ENCODE data around the gene GRN.
A peak's percentile ranks its signal among the peaks of the same experiment; 100 is the strongest.

GRN gene

GRCh38 chr17:44344939-44345453, at the start of gene GRN:
Gene GRN, plus strand, starts transcription at chr17:44345302. Its CDS starts 3,863 bp downstream, at chr17:44349165.
- DNase-seq (ENCODE audit: low spot score): peak; percentile 97

- DNase-seq (ENCODE audit: low spot score): no peak
Measured at GRCh38 chr17:44297975-44298374, 47.1 kb upstream of the GRN start.

DNA sequence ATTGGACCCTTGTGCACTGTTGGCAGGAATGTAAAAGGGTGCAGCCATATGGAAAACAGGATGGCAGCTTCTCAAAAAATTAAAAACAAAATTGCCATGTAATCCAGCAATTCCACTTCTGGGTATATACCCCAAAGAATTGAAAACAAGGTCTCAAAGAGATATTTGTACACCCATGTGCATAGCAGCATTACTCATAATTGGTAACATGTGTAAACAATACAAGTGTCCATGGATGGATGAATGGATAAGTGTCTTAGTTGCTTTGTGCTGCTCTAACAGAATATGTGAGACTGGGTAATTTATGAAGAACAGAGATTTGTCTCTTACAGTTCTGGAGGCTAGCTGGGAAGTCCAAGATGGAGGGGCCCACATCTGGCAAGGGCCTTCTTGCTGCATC, 40.5 kb upstream of the GRN start:
- no peak for DNase-seq (ENCODE audit: low spot score)

DNA sequence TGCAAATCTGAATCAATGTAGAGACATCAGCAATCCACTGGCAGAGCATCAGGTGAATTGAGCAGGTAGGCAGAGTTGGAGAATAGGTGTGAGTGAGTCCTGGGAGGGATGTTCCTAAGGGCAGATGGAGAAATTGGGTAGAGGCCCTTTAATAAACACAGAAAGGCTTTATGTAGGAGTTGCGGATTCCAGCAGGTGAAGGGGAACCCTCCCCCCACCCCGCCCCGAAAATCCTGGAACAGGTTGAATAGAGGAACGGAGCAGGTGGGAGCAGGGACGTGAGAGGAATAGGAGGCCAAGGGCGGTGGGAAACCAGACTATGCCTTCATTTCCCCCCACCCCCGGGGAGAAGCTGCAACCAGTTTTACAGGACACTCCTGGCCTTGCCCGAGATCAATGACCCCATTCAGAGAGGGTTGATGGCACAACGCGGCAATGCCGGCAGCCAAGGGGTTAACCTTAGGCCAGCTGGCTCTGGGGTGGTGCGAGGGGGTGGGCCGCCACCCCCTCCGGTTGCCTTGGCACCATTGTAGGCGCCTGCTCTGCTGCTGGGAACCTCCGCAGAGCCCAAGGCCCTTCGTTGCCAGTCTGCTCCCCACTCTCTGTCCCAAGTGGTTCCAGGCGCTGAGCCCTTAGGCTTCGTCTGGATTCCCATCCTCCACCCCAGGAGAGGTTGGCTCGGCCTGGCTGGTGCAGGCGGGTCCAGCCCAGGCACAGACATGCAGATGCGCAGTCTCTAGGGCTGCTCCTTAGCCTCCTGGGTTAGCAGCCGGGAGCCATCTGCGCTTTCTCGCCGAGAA, 37.5 kb upstream of the GRN start:
- peak; percentile 67 for DNase-seq (ENCODE audit: low spot score)

DNA sequence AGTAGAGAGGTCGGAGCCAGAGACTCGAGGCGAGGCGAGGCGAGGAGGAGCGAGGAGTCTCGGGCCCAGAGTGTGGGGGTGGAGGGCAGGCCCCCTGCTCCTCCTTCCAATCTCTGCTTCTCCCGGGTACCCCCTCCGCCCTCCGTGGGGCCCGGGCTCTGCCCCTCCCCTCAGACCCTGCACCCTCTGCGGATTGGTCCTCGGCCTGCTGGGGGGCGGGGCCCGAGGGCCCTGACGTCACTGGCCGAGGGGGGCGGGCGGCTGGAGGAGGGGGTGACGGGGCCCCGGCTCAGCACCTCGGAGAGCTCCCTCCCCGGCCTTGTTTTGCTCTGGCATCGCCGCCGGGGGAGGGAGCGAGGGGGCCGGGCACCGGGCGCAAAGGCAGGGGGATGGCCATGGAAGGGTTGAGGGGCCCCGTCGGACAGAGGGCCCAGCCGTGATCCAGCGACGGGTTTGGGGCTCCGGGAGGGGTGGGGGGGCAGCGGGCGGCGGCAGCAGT, 36.7 kb upstream of the GRN start, which contains the start of gene RUNDC3A:
Gene RUNDC3A (plus strand): TSS at position 282 of the 499 bp plus-strand sequence. CDS start 232 bp downstream, outside the sequence.
- DNase-seq (ENCODE audit: low spot score): peak; percentile 89

DNA sequence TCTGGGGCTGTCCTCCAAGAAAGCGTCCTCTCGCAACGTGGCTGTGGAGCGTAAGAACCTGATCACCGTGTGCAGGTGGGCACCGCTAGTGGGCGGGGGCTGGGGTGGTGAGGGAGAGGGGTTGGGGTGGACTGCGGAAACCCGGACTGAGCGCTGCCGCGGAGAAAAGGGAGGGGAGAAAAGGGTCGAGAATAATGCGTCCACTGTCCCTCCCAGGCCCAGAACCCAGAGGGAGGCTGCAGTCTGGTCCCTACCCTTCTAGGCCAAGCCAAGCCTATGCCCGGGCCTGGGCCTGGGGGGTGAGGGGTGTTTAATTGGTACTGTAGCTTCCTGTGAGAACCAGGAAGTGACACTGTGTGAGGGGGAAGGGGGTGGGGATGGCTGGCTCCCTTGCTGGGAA, 36.2 kb upstream of the GRN start:
- no peak for DNase-seq (ENCODE audit: low spot score)

- DNase-seq (ENCODE audit: low spot score): no peak
Measured at GRCh38 chr17:44309472-44309871, 35.6 kb upstream of the GRN start.

DNA sequence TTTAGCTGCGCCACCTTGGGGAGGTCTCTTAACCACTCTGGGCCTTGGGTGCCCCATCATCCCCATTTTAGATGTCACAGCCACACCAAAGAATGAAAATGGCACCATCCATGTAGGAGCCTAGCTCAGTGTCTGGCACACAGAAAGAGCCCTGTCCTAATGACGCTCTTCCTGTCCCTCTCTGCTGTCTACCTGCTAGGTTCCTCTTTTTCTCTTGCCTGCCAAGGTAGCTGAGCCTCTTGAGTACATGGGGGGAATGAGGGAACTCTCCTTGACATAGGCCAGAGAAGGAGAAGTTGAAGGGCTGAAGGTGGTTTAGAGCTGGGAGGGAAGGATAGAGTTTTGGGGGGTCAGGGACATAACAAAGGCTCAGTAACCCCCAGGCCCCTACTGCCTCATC, 34.9 kb upstream of the GRN start:
- DNase-seq (ENCODE audit: low spot score): no peak

- DNase-seq (ENCODE audit: low spot score): no peak
Measured at GRCh38 chr17:44310609-44311376, 34.3 kb upstream of the GRN start.

DNA sequence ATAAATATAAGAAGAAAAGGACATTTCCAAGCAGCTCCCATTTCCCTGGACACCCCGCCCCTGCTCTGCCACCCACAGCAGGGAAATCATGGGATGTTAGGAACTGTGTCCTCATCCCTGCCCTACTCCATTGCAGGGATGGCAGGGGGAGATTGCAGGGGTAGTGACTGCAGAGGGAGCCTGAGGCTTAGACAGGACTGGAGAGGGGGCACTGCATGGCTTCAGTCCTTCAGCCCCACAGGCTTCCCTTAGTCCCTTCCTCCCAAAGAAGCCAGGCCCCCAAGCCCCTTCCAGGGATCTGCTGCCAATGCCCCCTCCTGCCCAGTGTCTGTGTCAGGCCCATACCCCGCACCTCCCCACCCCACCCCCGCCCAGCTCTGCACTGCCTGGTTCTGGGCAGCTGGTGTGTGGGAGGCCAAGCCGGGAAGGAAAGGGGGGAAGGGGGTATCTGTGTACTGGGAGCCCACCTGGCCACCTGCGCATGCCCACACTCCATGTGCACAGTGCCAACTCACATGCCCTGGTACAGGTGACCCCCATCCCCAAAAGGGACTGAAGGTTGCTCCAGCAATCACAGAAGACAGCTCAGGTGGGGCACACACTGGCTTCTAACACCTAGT, 33.4 kb upstream of the GRN start:
- DNase-seq (ENCODE audit: low spot score): no peak

DNA sequence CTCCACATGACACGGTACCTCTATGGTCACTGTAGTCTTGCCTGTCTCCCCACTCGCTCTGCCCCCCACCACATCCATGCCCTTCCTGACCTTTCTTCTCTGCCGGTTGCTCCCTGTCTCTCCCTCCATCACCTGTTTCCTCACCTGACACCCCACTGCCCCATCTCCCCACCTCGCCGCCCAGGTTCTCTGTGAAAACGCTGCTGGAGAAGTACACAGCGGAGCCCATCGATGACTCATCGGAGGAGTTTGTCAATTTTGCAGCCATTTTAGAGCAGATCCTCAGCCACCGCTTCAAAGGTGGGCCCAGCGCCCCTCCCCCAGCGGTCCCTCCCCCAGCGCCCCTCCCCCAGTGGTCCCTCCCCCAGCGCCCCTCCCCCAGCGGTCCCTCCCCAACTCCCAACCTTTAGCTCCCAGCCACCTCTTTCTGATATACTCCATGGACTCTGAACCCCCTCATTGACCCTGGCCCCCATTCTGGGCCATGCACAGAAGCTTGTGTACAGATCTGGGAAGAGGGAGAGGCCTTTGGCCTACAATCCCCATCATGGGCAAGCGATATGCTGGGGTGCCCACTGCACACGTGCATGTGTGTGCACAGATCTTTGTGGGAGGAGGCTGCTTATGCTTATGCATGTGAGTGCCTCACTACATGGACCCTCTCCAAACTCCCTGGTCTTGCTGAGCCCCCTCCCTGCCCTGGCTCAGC, 32.6 kb upstream of the GRN start:
- no peak for DNase-seq (ENCODE audit: low spot score)

DNA sequence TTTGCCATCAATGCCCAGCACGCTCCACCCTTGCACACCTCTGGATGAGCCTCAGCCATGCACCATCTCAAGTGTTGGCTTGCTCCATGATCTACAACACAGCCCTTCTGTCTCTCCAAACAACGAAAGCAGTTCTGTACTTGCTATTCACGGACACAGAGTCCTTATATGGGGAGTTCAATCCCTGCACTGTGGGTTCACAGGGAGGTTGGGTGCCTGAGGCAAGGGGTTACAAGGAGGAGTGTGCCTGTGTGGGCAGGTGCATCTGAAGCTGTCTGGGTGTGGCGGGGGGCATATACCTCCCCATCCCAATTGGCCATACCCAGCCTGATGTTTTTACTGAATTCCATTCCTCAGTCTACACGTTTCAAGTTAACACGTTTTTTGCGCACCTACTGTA, 31.1 kb upstream of the GRN start:
- no peak for DNase-seq (ENCODE audit: low spot score)

DNA sequence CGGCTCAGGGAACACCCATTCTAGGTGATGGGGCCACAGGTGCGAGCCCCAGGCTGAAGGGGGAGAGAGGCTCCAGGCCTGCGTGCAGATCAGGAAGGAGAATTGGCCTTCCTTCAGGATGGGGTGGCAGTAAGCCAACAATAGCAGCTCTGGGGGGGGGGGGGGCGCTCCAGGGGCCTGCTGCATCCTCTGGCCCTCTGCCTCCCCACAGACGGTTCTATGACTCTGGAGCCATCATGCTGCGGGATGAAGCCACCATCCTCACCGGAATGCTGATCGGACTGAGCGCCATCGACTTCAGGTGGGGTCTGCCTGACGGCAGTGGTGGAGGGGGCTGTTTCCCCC, 30.6 kb upstream of the GRN start:
- DNase-seq (ENCODE audit: low spot score): no peak

GRCh38 chr17:44314869-44315661, 30.0 kb upstream of the GRN start:
- no peak for DNase-seq (ENCODE audit: low spot score)

GRCh38 chr17:44315760-44316731, 29.1 kb upstream of the GRN start:
- DNase-seq (ENCODE audit: low spot score): no peak

- DNase-seq (ENCODE audit: low spot score): no peak
Measured at GRCh38 chr17:44317545-44317944, 27.6 kb upstream of the GRN start.

GRCh38 chr17:44318077-44318892, 26.8 kb upstream of the GRN start:
- DNase-seq (ENCODE audit: low spot score): no peak

- no peak for DNase-seq (ENCODE audit: low spot score)
Measured at GRCh38 chr17:44320066-44320465, 25.0 kb upstream of the GRN start.
